Measurements from ENCODE around the gene CBX8.

CBX8 gene

DNA sequence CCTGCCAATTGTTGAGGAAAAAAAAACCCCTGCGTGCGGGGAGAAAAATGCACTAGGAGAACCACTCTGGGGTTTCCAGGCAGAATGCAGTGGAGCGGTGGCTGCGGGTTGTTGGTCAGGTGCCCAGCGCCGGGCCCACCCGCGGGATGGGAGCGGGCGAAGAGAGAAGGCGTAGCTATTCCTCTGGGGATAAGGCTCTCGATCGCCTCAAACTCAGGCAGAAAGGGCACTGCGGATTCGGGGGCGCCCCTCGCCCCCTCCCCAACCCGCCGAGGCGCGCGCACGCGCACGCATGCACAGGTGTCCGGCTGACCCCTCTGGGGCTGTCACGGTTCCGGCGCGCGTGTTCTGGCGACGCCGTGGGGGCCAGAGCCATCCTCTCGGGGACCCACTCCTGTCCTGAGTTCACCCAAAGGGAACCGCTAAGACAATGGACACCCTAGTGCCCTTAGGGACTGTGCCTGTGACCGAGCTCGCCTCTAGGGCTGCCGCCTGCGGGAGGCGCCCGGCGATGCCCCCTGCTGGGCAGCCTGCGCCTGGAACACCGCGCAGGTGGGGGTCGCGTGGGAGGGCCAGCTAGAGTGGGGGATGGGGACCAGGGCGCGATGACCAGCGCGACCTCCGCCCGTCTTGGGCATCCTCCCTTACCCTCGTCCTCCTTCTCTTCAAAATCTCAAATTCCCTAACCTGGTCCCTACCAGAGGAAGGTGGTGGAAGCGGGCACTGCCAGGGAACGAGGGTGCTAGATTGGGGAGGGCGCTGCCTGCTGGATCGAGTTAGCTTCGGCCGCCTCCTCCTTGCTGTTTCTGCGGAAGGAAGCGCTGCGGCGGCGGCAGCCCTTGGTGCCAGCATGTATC is 14.4 kb upstream of the CBX8 start:
- H4K20me1 ChIP-seq (ENCODE audit: insufficient read depth, low read length) = no peaks in the 10 kb centered on the region
- peak overlapping the region; percentile 96 for H3K9ac ChIP-seq (ENCODE audit: low read length)

DNA sequence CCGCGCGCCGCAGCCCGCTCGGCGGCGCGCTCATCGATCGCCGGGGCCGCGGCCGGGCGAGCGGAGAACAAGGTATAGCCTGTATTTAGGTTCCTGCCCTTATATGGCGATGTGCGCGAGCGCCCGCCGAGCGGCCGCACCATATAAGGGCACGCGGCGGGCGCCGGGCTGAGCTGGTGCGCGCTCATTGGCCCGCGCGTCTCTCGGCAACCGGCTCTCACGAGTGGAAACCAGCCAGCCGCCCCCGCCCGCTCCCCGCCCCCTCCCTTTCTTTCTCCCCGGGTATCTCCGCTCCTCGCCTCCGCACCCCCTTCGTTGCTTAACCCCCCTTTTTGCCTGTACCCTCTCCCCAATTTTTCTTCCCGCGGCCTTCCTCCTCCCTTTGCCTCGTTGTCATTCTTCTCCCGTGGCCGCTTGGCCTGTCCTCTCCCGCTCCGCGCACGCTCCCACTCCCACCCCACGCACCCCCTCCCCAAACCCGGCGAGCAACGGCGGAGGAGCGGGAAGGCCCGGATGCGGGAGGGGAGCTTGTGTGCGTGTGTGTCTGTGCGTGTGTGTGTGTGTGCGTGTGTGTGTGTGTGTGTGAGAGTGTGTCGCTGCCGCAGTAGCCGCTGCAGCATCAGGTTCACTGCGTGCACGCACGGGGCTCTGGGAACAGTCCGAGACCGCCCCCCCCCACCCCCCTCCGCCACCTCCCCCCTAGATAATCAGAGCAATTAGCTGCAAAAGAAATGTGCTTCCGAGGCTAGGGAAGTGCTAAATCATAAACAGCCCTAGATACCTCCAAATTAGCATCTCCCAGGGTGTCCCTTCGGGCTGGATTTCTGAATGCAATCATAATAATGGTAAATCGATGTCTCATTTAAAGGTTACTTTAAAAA is 13.5 kb upstream of the CBX8 start:
- no peaks in the 10 kb centered on the region for H3K27me3 ChIP-seq (ENCODE audit: low read depth, low read length)
- peak overlapping the region; percentile 96 for H3K9ac ChIP-seq (ENCODE audit: low read length)
- H3K79me2 ChIP-seq (ENCODE audit: low read length) = peaks cover 6% of the 10 kb centered on the region; the same call in 1 of the 2 replicates
- H3K9me3 ChIP-seq (ENCODE audit: insufficient read depth, low read length) = no peaks in the 10 kb centered on the region
- peak overlapping the region; percentile 84 for H3K27ac ChIP-seq (ENCODE audit: low read length)
- H3K36me3 ChIP-seq (replicated peaks; ENCODE audit: low read depth, low read length) = no peaks in the 10 kb centered on the region
- no peaks in the 10 kb centered on the region for H4K20me1 ChIP-seq (ENCODE audit: insufficient read depth, low read length)
- peaks cover 69% of the 10 kb centered on the region for H3K4me1 ChIP-seq (ENCODE audit: low read length)
- H3K4me3 ChIP-seq (ENCODE audit: low read length) = peak overlapping the region; percentile 83
- H2AFZ ChIP-seq (ENCODE audit: low read depth, low read length) = no peak overlapping the region
- peak overlapping the region; percentile 92 for H3K4me2 ChIP-seq (ENCODE audit: low read length)
- no peak for TF ChIP-seq EZH2phosphoT487 (IDR thresholded peaks at IDR 0.05; ENCODE audit: low read depth)
- TF ChIP-seq, protein P1, sequence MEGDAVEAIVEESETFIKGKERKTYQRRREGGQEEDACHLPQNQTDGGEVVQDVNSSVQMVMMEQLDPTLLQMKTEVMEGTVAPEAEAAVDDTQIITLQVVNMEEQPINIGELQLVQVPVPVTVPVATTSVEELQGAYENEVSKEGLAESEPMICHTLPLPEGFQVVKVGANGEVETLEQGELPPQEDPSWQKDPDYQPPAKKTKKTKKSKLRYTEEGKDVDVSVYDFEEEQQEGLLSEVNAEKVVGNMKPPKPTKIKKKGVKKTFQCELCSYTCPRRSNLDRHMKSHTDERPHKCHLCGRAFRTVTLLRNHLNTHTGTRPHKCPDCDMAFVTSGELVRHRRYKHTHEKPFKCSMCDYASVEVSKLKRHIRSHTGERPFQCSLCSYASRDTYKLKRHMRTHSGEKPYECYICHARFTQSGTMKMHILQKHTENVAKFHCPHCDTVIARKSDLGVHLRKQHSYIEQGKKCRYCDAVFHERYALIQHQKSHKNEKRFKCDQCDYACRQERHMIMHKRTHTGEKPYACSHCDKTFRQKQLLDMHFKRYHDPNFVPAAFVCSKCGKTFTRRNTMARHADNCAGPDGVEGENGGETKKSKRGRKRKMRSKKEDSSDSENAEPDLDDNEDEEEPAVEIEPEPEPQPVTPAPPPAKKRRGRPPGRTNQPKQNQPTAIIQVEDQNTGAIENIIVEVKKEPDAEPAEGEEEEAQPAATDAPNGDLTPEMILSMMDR (IDR thresholded peaks at IDR 0.05; ENCODE audit: low read depth, low read length) = no peak

More for the DNA sequence above, 14.4 kb upstream of the CBX8 start:
- H3K4me2 ChIP-seq (ENCODE audit: low read length) = peak overlapping the region; percentile 92
- H3K36me3 ChIP-seq (replicated peaks; ENCODE audit: low read depth, low read length) = no peaks in the 10 kb centered on the region
- no peaks in the 10 kb centered on the region for H3K27me3 ChIP-seq (ENCODE audit: low read depth, low read length)
- H2AFZ ChIP-seq (ENCODE audit: low read depth, low read length) = no peak overlapping the region
- peaks cover 3% of the 10 kb centered on the region; the same call in 1 of the 2 replicates for H3K79me2 ChIP-seq (ENCODE audit: low read length)
- H3K9me3 ChIP-seq (ENCODE audit: insufficient read depth, low read length) = no peaks in the 10 kb centered on the region
- H3K27ac ChIP-seq (ENCODE audit: low read length) = peak overlapping the region; percentile 84
- H3K4me3 ChIP-seq (ENCODE audit: low read length) = peak overlapping the region; percentile 83
- peaks cover 60% of the 10 kb centered on the region for H3K4me1 ChIP-seq (ENCODE audit: low read length)
- TF ChIP-seq, protein P1 (IDR thresholded peaks at IDR 0.05; ENCODE audit: low read depth, low read length) = peak; percentile 74
- TF ChIP-seq EZH2phosphoT487 (IDR thresholded peaks at IDR 0.05; ENCODE audit: low read depth) = no peak

DNA sequence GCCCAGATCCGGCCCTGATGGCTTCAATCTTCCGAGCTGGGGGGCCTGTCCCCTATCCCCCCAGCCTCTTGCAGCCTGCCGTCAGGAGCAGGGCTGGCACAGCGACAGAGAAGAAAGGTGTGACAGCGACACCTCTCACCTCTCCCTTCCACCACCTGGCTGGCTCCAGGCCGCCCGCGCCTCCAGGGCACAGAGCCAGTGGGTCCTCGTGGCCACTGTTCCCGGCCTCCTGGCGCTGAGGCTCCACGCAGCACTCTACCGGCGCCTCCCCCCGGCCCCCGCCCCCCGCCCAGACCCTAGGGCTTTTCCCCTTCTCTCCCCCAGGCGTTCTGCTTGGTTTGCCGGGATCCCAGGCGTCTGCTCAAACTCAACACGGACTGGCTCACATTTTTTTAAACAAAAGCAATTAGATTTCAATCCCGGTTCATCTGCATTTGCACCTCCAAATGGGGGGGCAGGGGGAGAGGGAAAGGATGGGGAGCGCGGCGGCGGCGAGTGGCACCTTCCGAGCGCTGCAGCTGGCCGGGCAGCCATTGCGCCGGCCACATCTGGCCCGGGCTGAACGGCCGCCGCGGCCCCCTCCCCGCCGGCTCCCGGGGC is 12.8 kb upstream of the CBX8 start:
- peak overlapping the region; percentile 60 for H3K9ac ChIP-seq (ENCODE audit: low read length)
- H3K9me3 ChIP-seq (ENCODE audit: insufficient read depth, low read length) = no peaks in the 10 kb centered on the region
- no peaks in the 10 kb centered on the region for H3K36me3 ChIP-seq (replicated peaks; ENCODE audit: low read depth, low read length)
- no peaks in the 10 kb centered on the region for H3K27me3 ChIP-seq (ENCODE audit: low read depth, low read length)
- H2AFZ ChIP-seq (ENCODE audit: low read depth, low read length) = no peak overlapping the region
- H4K20me1 ChIP-seq (ENCODE audit: insufficient read depth, low read length) = no peaks in the 10 kb centered on the region
- peak overlapping the region; percentile 54; the same call in 1 of the 2 replicates for H3K27ac ChIP-seq (ENCODE audit: low read length)
- peaks cover 6% of the 10 kb centered on the region; the same call in 1 of the 2 replicates for H3K79me2 ChIP-seq (ENCODE audit: low read length)
- TF ChIP-seq, protein P1 (IDR thresholded peaks at IDR 0.05; ENCODE audit: low read depth, low read length) = no peak
- no peak for TF ChIP-seq EZH2phosphoT487 (IDR thresholded peaks at IDR 0.05; ENCODE audit: low read depth)
- H3K4me1 ChIP-seq (ENCODE audit: low read length) = peaks cover 77% of the 10 kb centered on the region
- peak overlapping the region; percentile 59 for H3K4me3 ChIP-seq (ENCODE audit: low read length)
- H3K4me2 ChIP-seq (ENCODE audit: low read length) = peak overlapping the region; percentile 56

Measured in OCI-LY3 (cell line).